ENCODE measurements around the gene VCX. TPM values are rescaled to one million over a fixed set of nuclear protein-coding genes. Genes with fewer than 3 reads are reported as not detected.

The VCX gene
- total and polyA plus RNA-seq, 2 donors (not counting 3 experiments of a cell fraction or from before 2014, with no cell fraction given): not detected

Other genes starting within 250 kb of the VCX start
- gene PNPLA4, start 84.2 kb downstream of the VCX start, total RNA-seq: 7.7 and 8.8 TPM in 2 replicates
- gene PNPLA4, start 84.2 kb downstream of the VCX start, polyA plus RNA-seq: 10.4 and 13.1 TPM in 2 replicates

Measured in endothelial cell of umbilical vein (primary cell).